Measurements from ENCODE around the gene KRT32. TPM values are rescaled to one million over a fixed set of nuclear protein-coding genes. Genes with fewer than 3 reads are reported as not detected.

Gene KRT32
- total and polyA plus RNA-seq, 2 donors (not counting 1 experiment from before 2014, with no cell fraction given), result not detected

DNA sequence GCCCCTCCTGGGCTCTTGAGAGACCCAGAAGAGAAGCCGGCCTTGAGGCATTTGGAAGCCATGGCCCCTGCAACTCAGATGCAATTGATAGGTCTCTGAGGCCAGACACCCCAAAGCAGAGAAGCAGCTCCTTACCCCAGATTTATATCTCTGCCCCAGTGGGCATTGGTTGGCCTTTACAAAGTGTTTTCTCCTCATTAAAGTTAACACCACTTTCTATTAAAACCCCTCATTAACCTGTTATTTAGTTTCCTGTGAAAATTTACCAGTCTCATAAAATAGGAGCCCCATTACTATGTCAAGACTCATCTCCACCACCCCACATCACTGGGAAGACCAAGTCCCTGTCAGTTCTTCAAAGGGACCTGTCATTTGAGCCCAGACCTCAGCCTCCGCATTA lies 13.8 kb upstream of the KRT32 start, which contains the start of gene KRT35:
KRT35 (minus strand) TSS at position 116 of the 400 bp plus-strand sequence; CDS start at position 62, 54 bp downstream.
- ChIA-PET CTCF (no interaction called here), POLR2A (no interaction called here)
- Histone ChIP-seq H3K27me3 (replicated peaks in 1 of 4; ENCODE audit: control extremely low read depth in 1 of 4, control insufficient read depth in 3 of 4, insufficient read depth in 4 of 4, low read length in 3 of 4) (no peaks in the 10 kb centered on the region), H3K4me3 (ENCODE audit: control extremely low read depth in 1 of 5, extremely low read depth in 1 of 5, insufficient read depth in 1 of 5, low read depth in 2 of 5, low read length in 4 of 5) (no peak within 1 kb of the TSS), H3K4me2 (replicated peaks; ENCODE audit: low read depth, low read length, poor library complexity, severe bottlenecking) (no peak within 1 kb of the TSS), H3K4me1 (ENCODE audit: control insufficient read depth in 2 of 2, insufficient read depth in 2 of 2, low read length in 2 of 2) (peaks cover 4 to 6% of the 10 kb centered on the region in 2 donors), H3K79me2 (ENCODE audit: control insufficient read depth, insufficient read depth, low read length) (no peaks in the 10 kb centered on the region), H3K36me3 (replicated peaks in 1 of 2; ENCODE audit: control extremely low read depth in 1 of 2, control insufficient read depth in 1 of 2, extremely low read depth in 1 of 2, insufficient read depth in 2 of 2, low read length in 1 of 2) (no peaks in the 10 kb centered on the region), H3K9ac (ENCODE audit: low read length) (no peak within 1 kb of the TSS), H3K27ac (ENCODE audit: low read length in 2 of 2) (no peak within 1 kb of the TSS), H2AFZ (ENCODE audit: insufficient read depth, low read depth, low read length, poor library complexity, severe bottlenecking) (no peak within 1 kb of the TSS), H3K9me3 (ENCODE audit: control extremely low read depth in 1 of 3, control insufficient read depth in 2 of 3, insufficient read depth in 1 of 3, low read length in 2 of 3) (no peaks in the 10 kb centered on the region), H4K20me1 (ENCODE audit: control insufficient read depth, insufficient read depth, low read length, poor library complexity, severe bottlenecking) (no peaks in the 10 kb centered on the region)
- no peaks in the 10 kb centered on the region for H3K9me3 Mint-ChIP-seq (ENCODE audit: insufficient read depth)
- DNase-seq, result no peak
- H3K27ac Mint-ChIP-seq, result no peak within 1 kb of the TSS
- intact Hi-C loops (cut with micrococcal nuclease), result no loop called here
- H3K27me3 Mint-ChIP-seq, result peaks cover 11% of the 10 kb centered on the region
- peaks cover 4% of the 10 kb centered on the region for H3K4me1 Mint-ChIP-seq
- WGBS (ENCODE audit: insufficient coverage), result 100% methylated on average over 2 of the region's 2 CpGs
- H3K4me3 Mint-ChIP-seq, result no peak within 1 kb of the TSS
- ATAC-seq (ENCODE audit: low read depth), result no peak
- TF ChIP-seq, protein P1, sequence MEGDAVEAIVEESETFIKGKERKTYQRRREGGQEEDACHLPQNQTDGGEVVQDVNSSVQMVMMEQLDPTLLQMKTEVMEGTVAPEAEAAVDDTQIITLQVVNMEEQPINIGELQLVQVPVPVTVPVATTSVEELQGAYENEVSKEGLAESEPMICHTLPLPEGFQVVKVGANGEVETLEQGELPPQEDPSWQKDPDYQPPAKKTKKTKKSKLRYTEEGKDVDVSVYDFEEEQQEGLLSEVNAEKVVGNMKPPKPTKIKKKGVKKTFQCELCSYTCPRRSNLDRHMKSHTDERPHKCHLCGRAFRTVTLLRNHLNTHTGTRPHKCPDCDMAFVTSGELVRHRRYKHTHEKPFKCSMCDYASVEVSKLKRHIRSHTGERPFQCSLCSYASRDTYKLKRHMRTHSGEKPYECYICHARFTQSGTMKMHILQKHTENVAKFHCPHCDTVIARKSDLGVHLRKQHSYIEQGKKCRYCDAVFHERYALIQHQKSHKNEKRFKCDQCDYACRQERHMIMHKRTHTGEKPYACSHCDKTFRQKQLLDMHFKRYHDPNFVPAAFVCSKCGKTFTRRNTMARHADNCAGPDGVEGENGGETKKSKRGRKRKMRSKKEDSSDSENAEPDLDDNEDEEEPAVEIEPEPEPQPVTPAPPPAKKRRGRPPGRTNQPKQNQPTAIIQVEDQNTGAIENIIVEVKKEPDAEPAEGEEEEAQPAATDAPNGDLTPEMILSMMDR (IDR thresholded peaks at IDR 0.05), result no peak
- no peak for TF ChIP-seq EZH2 (IDR thresholded peaks at IDR 0.05; ENCODE audit: borderline replicate concordance, insufficient read depth, low read depth, low read length, poor library complexity, severe bottlenecking)

DNA sequence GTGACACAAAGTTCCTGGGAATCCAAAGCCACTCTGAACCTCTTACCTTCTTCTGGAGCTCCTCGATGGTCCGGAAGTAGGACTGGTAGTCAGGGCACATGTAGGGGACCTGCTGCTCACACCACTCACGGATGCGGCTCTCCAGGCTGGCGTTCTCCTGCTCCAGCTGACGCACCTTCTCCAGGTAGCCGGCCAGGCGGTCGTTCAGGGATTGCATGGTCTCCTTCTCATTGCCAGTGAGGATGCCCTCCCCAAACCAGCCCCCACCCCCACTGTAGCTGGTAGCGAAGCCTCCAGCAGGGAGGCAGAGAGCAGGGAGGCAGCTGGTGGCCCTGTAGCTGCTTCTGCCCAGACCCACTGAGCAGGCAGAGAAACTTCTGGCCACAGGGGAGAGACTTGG lies 13.4 kb upstream of the KRT32 start:
- H3K36me3 ChIP-seq (replicated peaks in 1 of 2; ENCODE audit: control extremely low read depth in 1 of 2, control insufficient read depth in 1 of 2, extremely low read depth in 1 of 2, insufficient read depth in 2 of 2, low read length in 1 of 2), result no peaks in the 10 kb centered on the region
- H4K20me1 ChIP-seq (ENCODE audit: control insufficient read depth, insufficient read depth, low read length, poor library complexity, severe bottlenecking), result no peaks in the 10 kb centered on the region
- peaks cover 4 to 6% of the 10 kb centered on the region in 2 donors for H3K4me1 ChIP-seq (ENCODE audit: control insufficient read depth in 2 of 2, insufficient read depth in 2 of 2, low read length in 2 of 2)
- ChIA-PET CTCF (no interaction called here), POLR2A (no interaction called here)
- no peak overlapping the region for H3K9ac ChIP-seq (ENCODE audit: low read length)
- no peaks in the 10 kb centered on the region for H3K9me3 ChIP-seq (ENCODE audit: control extremely low read depth in 1 of 3, control insufficient read depth in 2 of 3, insufficient read depth in 1 of 3, low read length in 2 of 3)
- Mint-ChIP-seq H3K27ac (no peak overlapping the region), H3K4me3 (no peak overlapping the region), H3K27me3 (peaks cover 8% of the 10 kb centered on the region), H3K9me3 (ENCODE audit: insufficient read depth) (no peaks in the 10 kb centered on the region), H3K4me1 (peaks cover 4% of the 10 kb centered on the region)
- intact Hi-C loops (cut with micrococcal nuclease), result no loop called here
- no peak for DNase-seq
- no peak for ATAC-seq (ENCODE audit: low read depth)
- H2AFZ ChIP-seq (ENCODE audit: insufficient read depth, low read depth, low read length, poor library complexity, severe bottlenecking), result no peak overlapping the region
- no peak overlapping the region for H3K4me3 ChIP-seq (ENCODE audit: control extremely low read depth in 1 of 5, extremely low read depth in 1 of 5, insufficient read depth in 1 of 5, low read depth in 2 of 5, low read length in 4 of 5)
- H3K4me2 ChIP-seq (replicated peaks; ENCODE audit: low read depth, low read length, poor library complexity, severe bottlenecking), result no peak overlapping the region
- no peak for TF ChIP-seq EZH2 (IDR thresholded peaks at IDR 0.05; ENCODE audit: borderline replicate concordance, insufficient read depth, low read depth, low read length, poor library complexity, severe bottlenecking)
- TF ChIP-seq, protein P1 (IDR thresholded peaks at IDR 0.05), result no peak
- H3K27me3 ChIP-seq (replicated peaks in 1 of 4; ENCODE audit: control extremely low read depth in 1 of 4, control insufficient read depth in 3 of 4, insufficient read depth in 4 of 4, low read length in 3 of 4), result no peaks in the 10 kb centered on the region
- 94% methylated on average over 9 of the region's 10 CpGs for WGBS (ENCODE audit: insufficient coverage)
- H3K27ac ChIP-seq (ENCODE audit: low read length in 2 of 2), result no peak overlapping the region
- H3K79me2 ChIP-seq (ENCODE audit: control insufficient read depth, insufficient read depth, low read length), result no peaks in the 10 kb centered on the region

Measured in B cell (primary cell).